MCF 10A (cell line): ENCODE data around the gene ALOX15B. TPM values are rescaled to one million over a fixed set of nuclear protein-coding genes. Genes with fewer than 3 reads are reported as not detected.
A peak's percentile ranks its signal among the peaks of the same experiment; 100 is the strongest.

Source experiments
- BruUV-seq: library from RNA; stranded (reverse); fragments of 400-500 nt; replicated peaks from 2 replicates; lab custom pipeline; 2021; lab: Mats Ljungman, UMichigan
- CTCF ChIA-PET: fragments of 300-600 bp; sonication (Branson Sonifier 250); formaldehyde crosslinking; extraction: SDS; loops from one replicate; lab custom pipeline; 2021; ENCODE audit warnings: antibody characterized with exemption, inconsistent platforms; lab: Yijun Ruan, JAX
- POLR2A ChIA-PET: fragments of 300-600, 350-650 bp; sonication (Branson Sonifier 250); formaldehyde crosslinking; extraction: SDS; loops from one replicate; lab custom pipeline; 2020; ENCODE audit warnings: antibody characterized with exemption, inconsistent platforms; lab: Yijun Ruan, JAX
- DNase-seq: peaks from one replicate; pipeline ENCODE4 v3.0.0-alpha.2; 2018; ENCODE audit not compliant: unreplicated experiment
- H3K27ac Mint-ChIP-seq: one replicate; pipeline ENCODE4 v1.8.0; 2022; ENCODE audit warnings: mild to moderate bottlenecking, low read depth, mixed read lengths; ENCODE audit not compliant: unreplicated experiment
- H3K27me3 Mint-ChIP-seq: one replicate; pipeline ENCODE4 v1.8.0; 2022; ENCODE audit warnings: mixed read lengths; ENCODE audit not compliant: insufficient read depth, unreplicated experiment
- H3K36me3 Mint-ChIP-seq: one replicate; pipeline ENCODE4 v1.8.0; 2022; ENCODE audit warnings: mild to moderate bottlenecking, moderate library complexity, mixed read lengths; ENCODE audit not compliant: insufficient read depth, unreplicated experiment
- H3K4me1 Mint-ChIP-seq: one replicate; pipeline ENCODE4 v1.8.0; 2022; ENCODE audit warnings: mixed read lengths; ENCODE audit not compliant: insufficient read depth, unreplicated experiment
- H3K4me3 Mint-ChIP-seq: one replicate; pipeline ENCODE4 v1.8.0; 2022; ENCODE audit warnings: mild to moderate bottlenecking, moderate library complexity, mixed read lengths; ENCODE audit not compliant: unreplicated experiment
- H3K9me3 Mint-ChIP-seq: one replicate; pipeline ENCODE4 v1.8.0; 2022; ENCODE audit warnings: mixed read lengths; ENCODE audit not compliant: unreplicated experiment
- CTCF ChIP-seq: fragments of 200-600 bp; IDR thresholded peaks from one replicate; pipeline ENCODE4 v1.8.0; 2022; ENCODE audit warnings: antibody characterized with exemption, mild to moderate bottlenecking; ENCODE audit not compliant: unreplicated experiment
- intact Hi-C: fragments of 100-400 bp; cut with micrococcal nuclease; formaldehyde crosslinking; loops from 2 replicates; pipeline ENCODE4 v1.14.1; 2022
- total RNA-seq: library from RNA; stranded (reverse); gene quantifications from 2 replicates; pipeline ENCODE4 v1.2.3, GENCODE V29; 2022

The ALOX15B gene
- total RNA-seq, 1 experiment from 2014 or later: 27.6 TPM

GRCh38 chr17:8080208-8080798 is 41.4 kb downstream of the ALOX15B start:
- intact Hi-C loops: loop anchor here (1.0 to 5.0 kb wide), 3 partner anchors 30 to 222 kb away; partner anchors contain the start of gene ALOXE3
- peaks cover 7% of the 10 kb centered on the region for H3K4me1 Mint-ChIP-seq
- no TSS peak for BruUV-seq
- H3K4me3 Mint-ChIP-seq: peak overlapping the region; percentile 61
- H3K9me3 Mint-ChIP-seq: no peaks in the 10 kb centered on the region
- ChIA-PET POLR2A (no interaction called here), CTCF (interaction anchor here (0.6 to 9.2 kb wide), 11 partner anchors 9 to 350 kb away, joined by 3 to 209 read pairs (median 4); partner anchors contain the start of gene ALOXE3)
- TF ChIP-seq CTCF: no peak
- no peak for DNase-seq
- peaks cover 3% of the 10 kb centered on the region for H3K27me3 Mint-ChIP-seq
- no peak overlapping the region for H3K27ac Mint-ChIP-seq
- H3K36me3 Mint-ChIP-seq: no peaks in the 10 kb centered on the region

GRCh38 chr17:8080799-8081219 is 42.0 kb downstream of the ALOX15B start:
- H3K36me3 Mint-ChIP-seq: no peaks in the 10 kb centered on the region
- TF ChIP-seq CTCF: no peak
- H3K27ac Mint-ChIP-seq: no peak overlapping the region
- H3K4me3 Mint-ChIP-seq: no peak overlapping the region
- intact Hi-C loops: loop anchor here (1.0 to 5.0 kb wide), 3 partner anchors 29 to 221 kb away; partner anchors contain the start of gene ALOXE3
- POLR2A ChIA-PET: interaction anchor here (0.6 kb wide), 1 partner anchor 91 kb away, joined by 3 read pairs; no protein-coding TSS in a partner anchor
- H3K4me1 Mint-ChIP-seq: peaks cover 7% of the 10 kb centered on the region
- H3K9me3 Mint-ChIP-seq: no peaks in the 10 kb centered on the region
- DNase-seq: no peak
- H3K27me3 Mint-ChIP-seq: no peaks in the 10 kb centered on the region
- CTCF ChIA-PET: interaction anchor here (0.6 to 9.2 kb wide), 11 partner anchors 9 to 157 kb away, joined by 3 to 209 read pairs (median 3); partner anchors contain the start of gene ALOXE3
- BruUV-seq: no TSS peak

DNA sequence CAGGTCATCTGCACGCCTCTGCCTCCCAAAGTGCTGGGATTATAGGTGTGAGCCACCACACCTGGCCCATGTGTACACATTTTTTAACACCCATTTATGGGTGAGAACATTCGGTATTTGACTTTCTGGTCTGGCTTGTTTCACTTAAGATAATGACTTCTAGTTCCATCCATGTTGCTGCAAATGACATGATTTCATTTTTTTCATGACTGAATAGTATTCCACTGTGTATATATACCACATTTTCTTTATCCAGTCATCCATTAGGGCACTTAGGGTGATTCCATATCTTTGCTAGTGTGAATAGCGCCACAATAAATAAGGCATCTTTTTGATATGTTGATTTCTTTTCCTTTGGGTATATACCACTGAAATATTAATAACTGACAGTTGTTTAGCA is 43.0 kb downstream of the ALOX15B start:
- POLR2A ChIA-PET: no interaction called here
- no peaks in the 10 kb centered on the region for H3K27me3 Mint-ChIP-seq

More for the DNA sequence above, 43.0 kb downstream of the ALOX15B start:
- H3K36me3 Mint-ChIP-seq: peaks cover 4% of the 10 kb centered on the region
- no peaks in the 10 kb centered on the region for H3K9me3 Mint-ChIP-seq
- DNase-seq: no peak
- no peak overlapping the region for H3K27ac Mint-ChIP-seq
- intact Hi-C loops: loop anchor here (5.0 kb wide), 1 partner anchor 220 kb away; no protein-coding TSS in a partner anchor
- H3K4me1 Mint-ChIP-seq: peaks cover 7% of the 10 kb centered on the region
- H3K4me3 Mint-ChIP-seq: no peak overlapping the region
- TF ChIP-seq CTCF: no peak
- CTCF ChIA-PET: interaction anchor here (3.3 to 9.2 kb wide), 4 partner anchors 11 to 28 kb away, joined by 16 to 209 read pairs (median 34); no protein-coding TSS in a partner anchor
- no TSS peak for BruUV-seq
